GM10847 (cell line): ENCODE results near the gene PRAMEF27.
"Not testable (repeated sequence)": the region's sequence is repeated elsewhere in the genome, so short reads cannot be mapped to it uniquely, and the experiment has no call there.

Experiments used
- POLR2A ChIP-seq: IDR thresholded peaks from 2 replicates; pipeline ENCODE4 v1.6.1; 2011; ENCODE audit not compliant: insufficient read length; ENCODE audit errors: extremely low read depth

Gene PRAMEF27

GRCh38 chr1:13056475-13056874, at the start of gene PRAMEF27:
PRAMEF27 (minus strand) TSS chr1:13056575; CDS start chr1:13053659, 2,916 bp downstream.
- TF ChIP-seq POLR2A: not testable (repeated sequence)

- not testable (repeated sequence) for TF ChIP-seq POLR2A
Measured at GRCh38 chr1:13070474-13070873, 14.1 kb upstream of the PRAMEF27 start, which contains the start of gene PRAMEF25. PRAMEF25 (plus strand) TSS chr1:13070774; CDS start chr1:13073694, 2,920 bp downstream.
